Adipocyte (in vitro differentiated cells): ENCODE data around the gene NTSR1.

Experiments
- DNase-seq: peaks from one replicate; pipeline ENCODE4 v3.0.0-alpha.2; 2015; ENCODE audit warnings: low read depth
- H3K27me3 ChIP-seq: replicated peaks from 2 replicates; pipeline ENCODE4 v1.7.0; 2013; ENCODE audit warnings: mild to moderate bottlenecking, low read length, moderate library complexity; ENCODE audit not compliant: control insufficient read depth, insufficient read depth
- H3K36me3 ChIP-seq: 2 replicates; pipeline ENCODE4 v1.7.0; 2013; ENCODE audit warnings: low read length, mild to moderate bottlenecking, moderate library complexity; ENCODE audit not compliant: control insufficient read depth, insufficient read depth, severe bottlenecking
- H3K4me1 ChIP-seq: 2 replicates; pipeline ENCODE4 v1.7.0; 2013; ENCODE audit warnings: mild to moderate bottlenecking, low read length, moderate library complexity; ENCODE audit not compliant: control insufficient read depth, insufficient read depth
- H3K4me3 ChIP-seq: 2 replicates; pipeline ENCODE4 v1.7.0; 2013; ENCODE audit warnings: mild to moderate bottlenecking, low read length, moderate library complexity
- H3K9ac ChIP-seq: 2 replicates; pipeline ENCODE4 v1.7.0; 2013; ENCODE audit warnings: mild to moderate bottlenecking, low read length, moderate library complexity
- H3K9me3 ChIP-seq: 2 replicates; pipeline ENCODE4 v1.7.0; 2013; ENCODE audit warnings: mild to moderate bottlenecking, low read length, moderate library complexity; ENCODE audit not compliant: control insufficient read depth

The NTSR1 gene

DNA sequence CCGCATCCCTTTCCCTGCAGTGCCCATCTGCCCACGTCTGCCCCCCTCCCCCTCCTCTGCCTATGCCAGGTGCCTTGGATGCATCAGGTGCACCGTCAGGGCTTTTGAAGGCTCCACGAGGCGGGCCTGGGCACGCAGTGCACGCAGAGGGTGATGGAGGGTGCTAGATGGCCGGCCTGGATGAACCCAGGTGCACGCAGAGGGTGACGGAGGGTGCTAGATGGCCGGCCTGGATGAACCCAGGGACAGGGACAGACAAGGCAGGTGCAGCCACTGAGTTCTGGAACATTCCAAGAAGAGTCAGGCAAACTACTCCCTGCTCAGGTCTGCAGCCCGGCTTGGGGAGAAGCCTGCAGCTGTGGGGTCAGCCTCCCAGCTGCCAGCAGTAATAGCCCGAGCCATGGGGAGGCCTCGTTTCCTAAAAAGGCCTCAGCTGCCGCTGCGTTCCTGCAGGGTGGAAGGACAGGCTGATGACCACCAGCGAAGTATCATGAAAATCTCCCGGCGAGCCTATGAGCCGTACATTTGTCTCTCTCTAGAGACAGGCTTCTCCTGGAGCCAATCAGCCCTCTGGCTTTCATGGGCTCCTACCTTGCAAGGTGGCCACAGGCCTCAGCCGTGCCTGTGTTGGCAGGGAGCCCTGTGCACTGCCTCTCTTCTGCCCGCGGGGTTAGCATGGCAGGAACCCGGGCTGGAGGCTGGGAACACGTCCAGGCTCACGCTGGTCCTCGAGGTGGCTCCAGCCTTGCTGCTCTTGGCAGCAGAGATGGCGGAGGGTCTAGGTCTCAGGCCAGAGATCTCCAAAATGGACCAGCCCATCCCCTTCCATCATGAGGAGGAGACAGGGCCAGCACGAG, 29.6 kb downstream of the NTSR1 start:
- Histone ChIP-seq H3K4me3 (no peak overlapping the region), H3K9me3 (no peaks in the 10 kb centered on the region), H3K4me1 (peaks cover 12% of the 10 kb centered on the region), H3K27me3 (peaks cover 17% of the 10 kb centered on the region), H3K36me3 (no peaks in the 10 kb centered on the region), H3K9ac (no peak overlapping the region)
- no peak for DNase-seq

DNA sequence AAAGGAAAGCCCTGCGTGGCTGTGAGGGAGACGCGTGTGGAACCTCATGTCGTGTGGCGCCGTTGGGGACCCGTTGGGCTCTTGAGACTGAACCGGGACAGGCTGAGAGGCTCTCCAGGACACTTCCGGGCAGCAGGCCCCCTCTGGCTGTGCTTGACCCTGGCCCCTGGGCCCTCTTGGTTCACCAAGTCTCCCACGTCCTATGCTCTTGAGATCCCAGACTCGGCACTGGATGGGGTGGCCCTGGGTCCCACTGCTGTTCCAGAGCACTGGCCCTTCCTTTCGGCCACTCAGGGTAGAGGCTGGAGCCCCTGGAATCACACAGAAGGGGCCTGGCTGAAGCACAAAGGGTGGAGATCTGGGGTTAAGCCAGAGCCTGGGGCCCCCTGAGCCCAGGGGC, 30.4 kb downstream of the NTSR1 start:
- Histone ChIP-seq H3K9me3 (no peaks in the 10 kb centered on the region), H3K36me3 (no peaks in the 10 kb centered on the region), H3K27me3 (peaks cover 11% of the 10 kb centered on the region), H3K9ac (no peak overlapping the region), H3K4me1 (peaks cover 12% of the 10 kb centered on the region), H3K4me3 (no peak overlapping the region)
- no peak for DNase-seq

DNA sequence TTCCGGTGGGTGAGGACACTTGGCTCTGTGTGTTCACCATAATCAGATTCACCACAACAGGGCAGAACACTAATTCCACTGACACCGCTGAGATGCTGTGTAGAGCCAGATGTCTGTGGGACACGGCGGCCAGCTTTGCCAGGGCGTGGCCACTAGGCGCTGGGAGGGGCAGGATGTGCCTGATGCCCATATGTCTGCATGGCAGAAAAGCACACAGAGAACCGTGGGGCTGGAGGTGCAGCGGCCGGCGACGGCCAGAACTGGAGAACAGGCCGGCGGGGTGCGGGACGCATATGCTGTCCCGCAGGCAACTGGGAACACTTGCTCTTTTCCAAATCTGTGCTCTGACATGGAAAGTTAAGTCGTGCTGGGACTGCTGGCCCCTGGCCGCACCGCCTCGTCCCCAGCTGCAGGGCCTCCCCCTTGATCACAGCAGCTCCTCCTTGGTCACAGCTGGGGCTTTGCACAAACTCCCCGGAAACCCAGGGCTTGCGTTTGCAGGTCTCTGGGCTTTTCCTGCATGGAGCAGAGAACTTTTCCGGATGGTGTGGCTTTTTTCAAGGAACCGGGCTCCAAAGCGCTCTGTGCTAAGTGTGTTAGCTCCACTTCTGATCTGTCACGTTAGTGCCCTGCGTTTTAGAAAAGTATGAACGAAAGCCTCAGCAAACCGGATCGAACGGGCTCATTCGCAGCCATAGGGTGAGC, 31.1 kb downstream of the NTSR1 start:
- no peak for DNase-seq
- H3K4me1 ChIP-seq = peaks cover 12% of the 10 kb centered on the region
- no peaks in the 10 kb centered on the region for H3K36me3 ChIP-seq
- H3K9me3 ChIP-seq = no peaks in the 10 kb centered on the region
- peak overlapping the region; percentile 9 for H3K9ac ChIP-seq
- H3K27me3 ChIP-seq = peaks cover 12% of the 10 kb centered on the region
- peak overlapping the region; percentile 33 for H3K4me3 ChIP-seq

DNA sequence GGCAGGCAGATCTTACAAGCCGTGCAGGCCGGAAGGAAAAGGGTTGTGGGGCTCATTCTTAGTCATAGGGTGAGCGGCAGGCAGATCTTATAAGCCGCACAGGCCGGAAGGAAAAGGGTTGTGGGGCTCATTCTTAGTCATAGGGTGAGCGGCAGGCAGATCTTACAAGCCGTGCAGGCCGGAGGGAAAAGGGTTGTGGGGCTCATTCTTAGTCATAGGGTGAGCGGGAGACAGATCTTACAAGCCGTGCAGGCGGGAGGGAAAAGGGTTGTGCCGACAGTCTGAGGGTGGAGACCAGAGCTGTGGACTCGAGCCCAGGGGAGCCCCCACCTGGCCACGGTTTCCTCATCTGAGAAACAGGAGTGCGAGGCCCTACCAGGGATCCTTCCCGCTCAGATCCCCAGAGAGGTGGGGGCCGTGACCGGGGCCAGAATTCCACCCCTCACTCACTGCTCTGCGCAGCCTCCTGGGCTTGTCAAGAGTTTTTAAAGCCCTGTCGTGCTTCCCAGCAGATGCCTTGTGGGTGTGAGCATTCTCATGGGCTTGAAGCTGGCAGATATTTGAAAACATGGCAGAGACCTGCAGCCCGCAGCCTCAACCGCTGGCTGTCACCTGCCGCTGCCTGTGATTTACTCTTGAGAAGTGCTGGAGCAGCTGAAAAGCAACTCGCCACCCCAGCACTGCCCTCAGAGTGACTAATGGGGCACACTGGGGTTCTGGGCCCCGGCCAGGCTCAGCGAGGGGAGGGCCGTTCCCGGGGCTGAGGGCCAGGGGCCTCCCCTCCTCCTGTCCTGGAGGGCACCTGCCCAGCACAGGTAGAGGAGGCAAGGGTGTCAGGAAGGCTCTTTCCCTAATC, 31.9 kb downstream of the NTSR1 start:
- peak overlapping the region; percentile 9 for H3K9ac ChIP-seq
- peaks cover 9% of the 10 kb centered on the region for H3K4me1 ChIP-seq
- peak; percentile 75 for DNase-seq
- peak overlapping the region; percentile 33 for H3K4me3 ChIP-seq
- H3K9me3 ChIP-seq = no peaks in the 10 kb centered on the region
- H3K27me3 ChIP-seq = peaks cover 20% of the 10 kb centered on the region
- H3K36me3 ChIP-seq = no peaks in the 10 kb centered on the region

DNA sequence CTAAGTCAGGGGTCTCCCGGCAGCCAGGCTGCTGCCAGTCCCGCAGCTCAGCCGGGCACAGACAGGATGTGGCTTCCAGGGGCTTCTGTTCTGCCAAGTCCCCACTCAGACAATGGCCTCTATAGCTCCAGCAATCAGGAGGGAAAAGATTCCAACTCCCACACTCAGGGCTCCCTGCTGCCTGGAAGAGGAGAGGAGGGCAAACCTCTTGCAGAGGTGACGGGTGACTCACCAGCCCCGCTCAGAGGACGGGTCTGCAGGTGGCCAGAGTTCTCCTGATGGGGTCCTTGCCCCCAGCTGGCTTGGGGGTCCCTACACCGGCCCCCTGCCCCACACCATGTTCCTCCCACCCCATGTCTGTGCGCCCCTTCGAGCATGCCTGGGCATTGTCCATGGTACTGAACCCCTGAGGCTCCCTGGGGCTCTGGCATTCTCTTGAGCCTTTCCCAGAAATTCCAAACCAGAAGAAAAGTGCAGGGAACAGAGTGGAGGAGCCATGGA, 32.6 kb downstream of the NTSR1 start:
- DNase-seq = peak; percentile 16
- Histone ChIP-seq H3K9ac (no peak overlapping the region), H3K9me3 (no peaks in the 10 kb centered on the region), H3K36me3 (no peaks in the 10 kb centered on the region), H3K4me3 (no peak overlapping the region), H3K4me1 (peaks cover 9% of the 10 kb centered on the region), H3K27me3 (peaks cover 16% of the 10 kb centered on the region)

DNA sequence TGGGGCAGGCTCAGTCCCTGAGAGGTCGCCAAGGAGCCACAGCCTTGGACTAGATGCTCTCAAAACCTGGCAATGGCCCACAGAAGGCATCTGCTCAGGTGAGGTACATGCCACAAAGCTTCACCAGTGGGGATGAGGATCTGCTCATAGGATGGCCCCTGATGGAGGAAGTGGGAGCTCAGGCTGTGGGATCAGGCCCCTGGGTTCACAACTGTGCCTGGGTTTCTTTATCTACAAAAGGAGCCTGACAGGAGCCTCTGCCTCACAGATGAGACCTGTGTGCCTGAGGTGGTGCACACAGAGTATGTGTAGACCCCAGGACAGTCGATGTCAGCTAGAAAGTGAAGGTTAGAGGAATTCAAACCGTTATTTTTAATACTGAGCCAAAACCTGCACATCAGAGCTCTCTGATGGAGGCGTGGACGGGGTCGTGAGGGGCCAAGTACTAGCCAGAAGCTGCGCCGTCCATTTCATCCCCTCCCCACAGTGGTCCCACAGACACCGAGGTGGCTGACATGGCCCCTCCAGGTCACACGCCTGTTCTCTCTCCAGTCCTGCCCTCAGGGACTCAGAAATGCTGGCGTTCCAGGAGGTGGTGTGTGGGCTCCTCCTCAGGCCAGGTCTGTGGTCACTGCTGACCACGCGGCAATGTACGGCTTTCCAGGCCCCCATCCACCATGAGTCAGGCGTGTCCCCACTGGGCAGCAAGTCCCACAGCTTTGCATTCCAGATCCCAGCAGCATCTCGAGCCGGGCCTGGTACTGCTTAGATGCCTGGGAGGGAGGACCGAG, 33.3 kb downstream of the NTSR1 start:
- no peaks in the 10 kb centered on the region for H3K36me3 ChIP-seq
- no peak for DNase-seq
- no peak overlapping the region for H3K9ac ChIP-seq
- H3K4me3 ChIP-seq = no peak overlapping the region
- H3K9me3 ChIP-seq = no peaks in the 10 kb centered on the region
- peaks cover 16% of the 10 kb centered on the region for H3K27me3 ChIP-seq
- peaks cover 9% of the 10 kb centered on the region for H3K4me1 ChIP-seq

DNA sequence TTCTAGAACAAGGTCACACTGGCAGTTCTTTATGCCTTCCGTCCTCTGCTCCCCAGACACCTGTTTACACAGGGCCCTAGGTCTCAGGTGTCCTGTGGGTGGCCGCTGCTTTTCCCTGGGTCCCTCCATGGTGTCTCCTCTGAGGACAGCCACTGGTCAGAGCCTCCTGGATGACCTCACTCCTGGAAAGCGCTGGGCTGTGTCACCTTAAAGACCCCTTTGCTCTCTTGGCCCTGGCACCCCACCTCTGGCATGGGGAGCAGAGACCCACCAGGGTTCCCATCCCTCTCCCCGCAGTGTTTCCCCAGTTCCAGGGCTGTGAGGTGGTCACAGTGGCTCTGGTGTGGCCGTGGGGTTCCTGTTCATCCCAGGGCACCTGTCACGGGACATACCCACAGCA, 33.9 kb downstream of the NTSR1 start:
- Histone ChIP-seq H3K4me3 (no peak overlapping the region), H3K27me3 (peaks cover 16% of the 10 kb centered on the region), H3K4me1 (peaks cover 9% of the 10 kb centered on the region), H3K9me3 (no peaks in the 10 kb centered on the region), H3K9ac (no peak overlapping the region), H3K36me3 (no peaks in the 10 kb centered on the region)
- no peak for DNase-seq

DNA sequence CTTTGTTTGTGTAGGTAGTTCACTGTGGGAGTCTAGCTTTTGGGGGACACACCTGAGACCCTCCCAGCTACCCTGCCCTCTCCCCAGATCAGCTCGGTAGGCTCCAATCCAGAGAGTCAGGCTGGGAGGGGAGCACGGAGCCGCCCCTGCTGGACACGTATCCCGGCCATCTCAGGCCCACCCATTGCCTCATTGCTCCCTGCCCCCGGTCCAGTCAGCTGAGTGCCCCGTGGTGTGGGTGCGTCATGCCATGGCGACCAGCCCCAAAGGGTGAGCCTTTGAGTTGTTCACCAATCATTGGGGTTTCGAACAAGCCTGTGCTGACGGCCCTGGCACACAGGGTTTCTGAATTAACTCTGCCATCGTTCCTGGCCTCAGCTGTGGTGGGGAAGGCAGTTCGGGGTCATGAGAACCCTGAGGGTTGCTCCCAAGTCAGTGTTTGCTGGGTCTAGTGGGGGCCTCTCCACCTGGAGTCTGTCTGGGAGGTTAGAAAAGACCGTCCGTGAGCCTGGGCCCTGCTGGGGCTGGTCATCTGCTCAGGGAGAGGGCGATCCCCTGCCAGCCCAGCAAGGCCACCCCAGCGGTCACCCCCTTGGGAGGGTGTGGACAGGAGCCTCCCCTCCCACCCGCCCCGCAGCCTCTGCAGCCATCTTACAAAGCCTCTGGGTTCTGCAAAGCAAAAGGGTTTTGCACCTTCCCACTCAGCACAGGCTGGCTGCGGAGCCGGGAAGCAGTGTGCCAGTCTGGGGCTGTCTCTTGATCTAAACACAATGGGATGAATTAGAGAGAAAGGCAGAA, 34.5 kb downstream of the NTSR1 start:
- DNase-seq = no peak
- Histone ChIP-seq H3K9ac (no peak overlapping the region), H3K4me3 (no peak overlapping the region), H3K27me3 (peaks cover 16% of the 10 kb centered on the region), H3K36me3 (no peaks in the 10 kb centered on the region), H3K4me1 (peaks cover 9% of the 10 kb centered on the region), H3K9me3 (no peaks in the 10 kb centered on the region)

DNA sequence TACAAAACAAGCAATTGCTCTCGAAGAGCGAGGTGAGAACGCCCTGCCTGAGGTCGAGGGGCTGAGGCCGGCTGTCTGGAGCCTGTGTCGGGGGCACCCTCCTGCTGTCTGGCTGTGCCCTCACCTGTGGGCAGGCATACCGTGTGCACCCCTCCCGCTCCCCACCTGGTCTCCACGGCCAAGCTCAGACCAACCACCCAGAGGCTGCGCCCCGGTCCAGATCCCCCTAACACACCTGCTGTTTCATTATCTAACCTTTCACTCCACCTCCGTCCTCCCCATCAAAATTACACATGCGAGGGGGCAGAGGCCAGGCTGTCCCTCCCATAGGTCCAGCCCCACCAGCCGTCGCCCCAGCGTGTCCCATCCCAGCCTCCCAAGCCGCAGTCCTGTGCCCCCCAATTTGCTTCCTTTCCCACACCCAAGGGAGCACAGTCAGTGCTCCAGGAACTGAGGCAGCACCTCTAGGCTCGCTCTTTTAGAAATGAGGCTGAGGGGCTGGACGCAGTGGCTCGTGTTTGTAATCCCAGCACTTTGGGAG, 35.2 kb downstream of the NTSR1 start:
- no peak for DNase-seq
- H3K27me3 ChIP-seq = peaks cover 16% of the 10 kb centered on the region
- no peak overlapping the region for H3K9ac ChIP-seq
- H3K36me3 ChIP-seq = no peaks in the 10 kb centered on the region
- H3K4me3 ChIP-seq = no peak overlapping the region
- peaks cover 9% of the 10 kb centered on the region for H3K4me1 ChIP-seq
- no peaks in the 10 kb centered on the region for H3K9me3 ChIP-seq

DNA sequence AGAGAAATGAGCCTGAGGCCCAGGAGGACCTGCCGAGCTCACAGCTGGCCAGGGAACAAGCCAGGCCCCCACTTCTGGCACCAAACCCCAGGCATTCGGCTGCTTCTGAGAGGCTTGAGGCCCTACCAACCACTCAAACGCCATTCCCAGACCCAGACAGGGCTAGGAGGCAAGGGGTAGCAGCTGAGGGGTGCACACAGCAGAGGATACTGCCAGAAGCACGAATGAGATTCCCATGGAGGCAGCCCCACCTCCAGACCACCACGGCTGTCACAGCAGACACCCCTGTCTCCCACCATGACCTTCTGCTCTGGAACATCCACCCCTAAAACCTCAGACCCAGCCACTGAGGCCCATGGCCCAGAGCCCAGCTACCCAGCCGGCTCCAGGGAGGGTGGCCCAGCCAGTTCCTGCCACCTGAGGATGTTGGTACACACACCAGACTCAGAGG, 36.1 kb downstream of the NTSR1 start:
- Histone ChIP-seq H3K9me3 (no peaks in the 10 kb centered on the region), H3K36me3 (no peaks in the 10 kb centered on the region), H3K4me3 (no peak overlapping the region), H3K27me3 (peaks cover 16% of the 10 kb centered on the region), H3K4me1 (peaks cover 7% of the 10 kb centered on the region), H3K9ac (no peak overlapping the region)
- no peak for DNase-seq
